ENCODE measurements around the gene CDK5RAP2. TPM values are rescaled to one million over a fixed set of nuclear protein-coding genes. Genes with fewer than 3 reads are reported as not detected.
"Not testable (repeated sequence)": the region's sequence is repeated elsewhere in the genome, so short reads cannot be mapped to it uniquely, and the experiment has no call there.

The CDK5RAP2 gene
- total RNA-seq, 1 donor from 2014 or later: 80.6 TPM

DNA sequence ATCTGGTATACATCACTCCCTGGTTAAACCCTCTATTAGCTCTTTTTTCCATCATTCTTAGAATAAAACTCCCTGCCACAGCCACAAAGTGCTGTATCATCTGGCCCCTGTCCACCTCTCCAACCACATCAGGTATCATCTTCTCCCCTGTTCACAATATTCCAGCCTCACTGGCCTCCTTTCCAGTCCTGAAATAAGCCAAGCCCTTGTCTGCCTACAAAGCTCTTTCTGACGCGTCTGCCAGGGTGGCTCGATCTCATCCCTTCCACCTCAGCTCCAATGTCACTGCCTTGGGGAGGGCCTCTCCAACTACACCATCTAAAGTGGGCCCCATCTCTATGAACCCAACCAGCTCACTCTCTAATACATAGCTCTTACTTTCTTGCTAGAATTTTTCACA is 21.5 kb downstream of the CDK5RAP2 start:
- ATAC-seq (no peak), DNase-seq (ENCODE audit: low spot score) (no peak)
- intact Hi-C loops (cut with DNase I): no loop called here

DNA sequence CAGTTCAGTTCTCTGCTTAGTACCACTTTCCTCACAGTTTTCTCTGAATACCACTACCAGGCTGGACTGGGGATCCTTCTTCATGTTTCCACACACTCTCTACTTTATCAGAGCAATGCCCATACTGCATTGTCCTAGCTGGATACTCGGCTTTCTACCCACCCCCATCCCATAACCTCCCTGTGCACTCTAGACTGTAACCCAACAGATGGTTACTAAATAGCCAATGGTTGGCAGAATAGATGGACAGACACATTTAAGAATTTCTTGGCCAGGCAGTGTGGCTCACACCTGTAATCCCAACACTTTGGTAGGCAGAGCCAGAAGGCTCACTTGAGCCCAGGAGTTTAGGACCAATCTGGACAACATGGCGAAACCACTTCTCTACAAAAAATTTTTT is 22.8 kb downstream of the CDK5RAP2 start:
- no peak for ATAC-seq

DNA sequence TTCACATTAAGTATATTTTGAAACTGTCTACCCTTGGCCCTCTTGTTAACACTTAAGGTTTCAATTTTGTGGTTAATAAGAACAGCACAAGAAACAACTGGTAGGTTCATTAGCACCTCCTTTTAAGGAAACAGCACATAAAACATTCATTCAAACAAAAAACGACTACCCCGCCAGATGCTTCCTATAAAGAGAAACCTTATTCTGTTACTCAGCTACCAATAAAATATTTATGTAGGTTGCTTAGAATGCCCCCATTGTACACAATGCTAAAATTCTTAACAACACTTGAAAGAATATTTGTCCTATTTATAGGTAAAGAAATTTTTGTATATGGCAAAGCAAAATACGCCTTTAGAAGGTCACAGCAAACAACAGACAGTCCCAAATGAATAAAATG is 23.2 kb downstream of the CDK5RAP2 start:
- no peak for DNase-seq (ENCODE audit: low spot score)
- intact Hi-C loops (cut with DNase I): no loop called here
- ATAC-seq: no peak

More for the DNA sequence above, 22.8 kb downstream of the CDK5RAP2 start:
- no peak for DNase-seq (ENCODE audit: low spot score)
- intact Hi-C loops (cut with DNase I): no loop called here

DNA sequence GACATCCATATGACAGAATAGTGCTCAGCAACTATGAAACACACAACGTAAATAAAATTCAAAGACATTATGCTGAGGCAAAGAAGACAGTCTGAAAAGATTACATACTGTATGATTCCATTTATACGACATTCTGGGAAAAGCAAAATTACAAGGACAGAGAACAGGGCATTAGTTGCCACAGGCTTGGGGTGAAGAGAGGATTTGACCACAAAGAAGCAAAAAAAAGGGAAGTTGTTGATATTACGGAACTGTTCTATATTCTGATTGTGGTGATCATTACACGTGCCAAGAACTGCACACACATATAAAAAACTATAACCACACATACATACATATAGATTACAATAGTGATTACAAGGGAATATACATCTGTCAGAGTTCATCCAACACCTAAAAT is 24.1 kb downstream of the CDK5RAP2 start:
- ATAC-seq (peak; percentile 26), DNase-seq (ENCODE audit: low spot score) (no peak)
- intact Hi-C loops (cut with DNase I): no loop called here

DNA sequence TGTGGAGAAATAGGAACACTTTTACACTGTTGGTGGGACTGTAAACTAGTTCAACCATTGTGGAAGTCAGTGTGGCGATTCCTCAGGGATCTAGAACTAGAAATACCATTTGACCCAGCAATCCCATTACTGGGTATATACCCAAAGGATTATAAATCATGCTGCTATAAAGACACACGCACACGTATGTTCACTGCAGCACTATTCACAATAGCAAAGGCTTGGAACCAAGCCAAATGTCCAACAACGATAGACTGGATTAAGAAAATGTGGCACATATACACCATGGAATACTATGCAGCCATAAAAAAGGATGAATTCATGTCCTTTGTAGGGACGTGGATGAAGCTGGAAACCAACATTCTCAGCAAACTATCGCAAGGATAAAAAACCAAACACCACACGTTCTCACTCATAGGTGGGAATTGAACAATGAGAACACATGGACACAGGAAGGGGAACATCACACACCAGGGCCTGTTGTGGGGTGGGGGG is 27.7 kb downstream of the CDK5RAP2 start:
- intact Hi-C loops (cut with DNase I); DNase-seq (ENCODE audit: low spot score): not testable (repeated sequence)

DNA sequence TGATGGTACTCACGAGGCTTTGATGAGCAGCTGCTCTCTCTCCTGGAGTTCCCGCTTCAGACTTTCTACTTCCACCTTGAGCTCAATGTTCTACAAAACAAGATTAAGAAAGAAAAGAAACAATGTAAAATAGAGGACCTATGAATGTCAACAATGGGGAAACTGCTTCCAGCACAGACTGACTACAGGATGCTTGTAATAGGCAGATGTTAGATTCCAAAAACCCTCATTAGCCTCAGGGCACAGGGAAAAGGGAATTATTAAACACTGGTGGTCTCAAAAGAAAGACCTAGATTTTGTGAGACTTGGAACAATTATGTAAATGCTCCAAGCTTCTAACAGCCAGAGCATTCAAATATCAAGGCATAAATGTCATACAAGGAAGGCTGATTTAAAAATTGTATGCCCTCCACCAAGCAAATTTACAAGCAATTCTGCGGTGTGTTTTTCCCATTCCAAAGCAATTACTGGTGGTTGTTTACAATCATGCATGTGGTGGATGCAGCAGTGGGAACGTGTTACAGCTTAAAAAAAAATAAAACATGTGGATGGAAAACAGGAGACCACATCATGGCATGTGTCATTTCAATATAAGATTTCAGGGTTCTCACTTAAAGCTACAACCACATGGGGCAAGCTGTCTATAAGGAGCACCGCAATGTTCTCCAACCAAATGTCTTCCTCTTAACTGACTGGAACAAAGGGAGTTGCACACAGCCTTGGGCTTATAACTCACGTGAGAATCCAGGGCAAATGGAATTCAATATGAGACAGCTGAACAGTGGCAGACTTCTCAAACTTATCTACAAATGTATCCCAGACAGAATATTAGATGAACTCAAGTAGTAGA is 34.0 kb downstream of the CDK5RAP2 start:
- DNase-seq (ENCODE audit: low spot score): no peak
- intact Hi-C loops (cut with DNase I): no loop called here
- ATAC-seq: no peak

More for the DNA sequence above, 27.7 kb downstream of the CDK5RAP2 start:
- ATAC-seq: not testable (repeated sequence)

DNA sequence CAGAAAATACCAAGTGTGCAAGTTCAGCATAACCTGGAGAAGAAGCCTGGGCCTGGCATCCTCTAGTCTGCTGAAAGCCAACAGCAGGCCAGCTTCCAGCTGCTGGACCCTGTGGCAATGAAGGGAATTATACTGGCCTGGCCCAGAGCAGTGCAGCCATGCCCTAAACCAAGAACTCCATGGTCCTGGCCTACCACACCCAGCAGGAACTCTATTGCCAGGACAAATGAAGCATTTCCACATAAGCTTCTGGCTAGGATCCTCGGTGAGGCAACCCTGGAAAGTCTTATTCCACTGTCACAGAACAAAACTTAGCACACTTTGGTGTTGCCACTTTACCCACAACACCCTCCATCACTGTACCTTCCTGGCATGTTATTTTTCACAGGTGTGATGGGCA is 35.5 kb downstream of the CDK5RAP2 start:
- ATAC-seq (peak; percentile 74), DNase-seq (ENCODE audit: low spot score) (no peak)
- intact Hi-C loops (cut with DNase I): no loop called here

DNA sequence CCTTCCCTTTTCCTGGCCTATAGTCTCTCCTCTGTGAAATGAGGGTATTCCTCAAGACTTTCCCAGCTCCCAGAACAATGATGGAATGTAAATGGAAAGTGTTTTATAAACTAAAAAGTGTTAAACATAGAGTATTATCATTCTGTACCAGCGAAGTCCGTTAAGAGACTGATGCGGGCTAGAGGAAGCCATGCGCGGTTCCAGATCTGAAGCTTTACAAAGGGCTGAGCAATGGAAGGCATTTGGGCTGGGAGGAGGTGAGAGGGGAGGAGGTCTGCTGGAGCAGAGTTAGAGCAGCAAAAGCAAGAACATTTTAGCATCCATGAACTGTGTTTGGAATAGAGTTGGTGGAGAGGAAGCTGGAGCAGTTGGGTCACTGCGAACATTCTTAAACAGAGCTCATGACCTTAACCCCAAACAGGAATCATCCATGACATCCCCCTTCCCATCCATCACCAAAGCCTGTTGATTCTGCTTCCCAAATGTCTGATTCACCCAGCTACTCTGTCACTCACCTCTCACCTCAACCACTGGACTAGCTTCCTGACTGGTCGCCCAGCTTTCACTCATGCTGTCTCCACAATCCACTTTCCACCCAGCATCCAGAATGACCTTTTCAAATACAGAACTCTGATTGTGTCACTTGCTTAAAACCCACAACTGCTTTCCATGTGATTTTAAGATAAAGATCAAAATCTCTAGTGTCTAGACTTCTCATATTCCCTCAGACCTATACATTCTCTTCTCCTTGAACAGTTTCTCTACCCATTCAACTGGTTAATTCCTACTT is 37.1 kb downstream of the CDK5RAP2 start:
- ATAC-seq (no peak), DNase-seq (ENCODE audit: low spot score) (no peak)
- intact Hi-C loops (cut with DNase I): no loop called here

DNA sequence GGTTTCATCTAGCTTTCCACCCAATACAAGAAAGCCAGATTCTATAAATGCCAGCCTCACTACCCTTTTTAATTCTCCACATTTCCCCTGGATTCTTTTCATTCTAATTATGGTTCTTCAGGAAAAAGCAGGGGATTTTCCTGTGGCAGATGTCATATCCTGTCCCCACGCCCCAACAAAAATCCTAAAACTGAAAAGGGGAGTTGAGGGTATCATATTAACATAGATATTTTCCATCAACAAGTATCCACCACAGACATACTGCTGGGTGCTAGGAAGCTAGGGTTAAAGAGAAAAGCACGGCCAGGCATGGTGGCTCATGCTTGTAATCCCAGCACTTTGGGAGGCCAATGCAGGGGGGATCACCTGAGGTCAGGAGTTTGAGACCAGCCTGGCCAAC is 38.0 kb downstream of the CDK5RAP2 start:
- intact Hi-C loops (cut with DNase I): no loop called here
- no peak for ATAC-seq
- DNase-seq (ENCODE audit: low spot score): no peak

DNA sequence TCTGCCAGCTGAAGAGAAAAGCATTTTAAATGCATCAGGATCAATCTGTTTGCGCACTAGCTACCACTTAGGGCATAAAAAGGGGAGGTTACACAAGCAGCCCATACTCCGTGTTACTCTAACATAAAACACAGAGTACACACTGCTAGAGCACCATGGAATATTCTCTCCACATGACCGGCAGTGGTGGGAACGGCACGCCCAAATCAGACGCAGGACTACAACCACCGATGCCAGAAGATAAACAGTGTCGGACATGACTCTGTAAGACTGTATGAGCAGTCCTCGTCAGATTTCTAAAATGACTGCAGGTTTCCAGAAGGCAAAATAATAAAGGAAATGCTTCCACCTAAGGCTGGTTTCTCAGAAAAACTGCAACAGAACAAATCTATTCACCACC is 40.0 kb downstream of the CDK5RAP2 start:
- no peak for ATAC-seq

DNA sequence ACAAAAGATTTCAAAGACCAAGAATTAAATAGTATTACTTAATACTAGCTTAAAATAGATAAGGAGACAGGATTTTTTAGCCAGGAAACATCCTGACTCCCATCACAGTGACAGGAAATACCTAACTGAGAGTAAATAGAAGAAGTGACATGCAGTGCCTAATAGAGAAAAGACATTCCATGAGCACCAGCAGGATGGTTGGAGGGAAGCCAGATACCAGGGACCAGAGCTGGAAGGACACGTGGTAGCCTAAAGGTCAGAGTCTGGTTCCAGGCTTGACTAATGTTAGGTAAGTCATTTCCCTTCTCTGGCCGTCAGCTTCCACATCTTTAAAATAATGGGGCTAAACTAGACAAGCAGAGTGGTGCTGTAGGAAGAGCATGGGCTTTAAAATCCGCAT is 41.6 kb downstream of the CDK5RAP2 start:
- DNase-seq (ENCODE audit: low spot score): no peak
- intact Hi-C loops (cut with DNase I): no loop called here
- ATAC-seq: no peak

More for the DNA sequence above, 40.0 kb downstream of the CDK5RAP2 start:
- DNase-seq (ENCODE audit: low spot score): no peak
- intact Hi-C loops (cut with DNase I): no loop called here

DNA sequence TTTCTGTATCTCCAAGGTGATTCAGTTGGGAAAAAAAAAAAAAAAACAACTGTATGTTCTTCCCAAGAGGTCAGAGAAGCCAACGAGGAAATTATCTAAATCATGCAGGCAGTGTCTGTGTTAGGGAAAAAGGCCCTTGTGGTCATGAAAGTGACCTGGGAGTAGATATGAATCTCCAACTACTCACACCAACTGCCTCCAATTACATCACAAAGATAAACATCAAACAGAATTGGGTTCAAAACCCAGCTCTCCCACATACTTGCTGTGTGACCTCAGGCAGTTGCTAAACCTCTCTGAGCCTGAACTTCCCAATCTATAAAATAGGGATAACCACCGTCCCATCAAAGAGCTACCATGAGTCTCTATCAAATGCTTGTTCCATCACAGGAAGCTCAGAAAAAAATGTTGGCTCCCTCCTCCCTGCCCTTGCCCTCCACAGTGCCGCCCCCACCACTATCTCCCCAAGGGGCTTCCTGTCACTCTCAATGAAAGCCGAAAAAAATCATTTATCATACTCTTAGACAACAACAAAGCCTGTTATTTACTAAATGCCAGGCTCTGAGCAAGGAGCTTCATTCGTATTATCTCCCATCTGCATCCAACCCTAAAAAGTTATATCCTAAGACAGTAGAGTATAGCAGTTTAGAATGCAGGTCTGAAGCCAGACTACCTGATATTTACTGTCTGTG is 42.9 kb downstream of the CDK5RAP2 start:
- ATAC-seq: no peak
- no peak for DNase-seq (ENCODE audit: low spot score)
- intact Hi-C loops (cut with DNase I): no loop called here

DNA sequence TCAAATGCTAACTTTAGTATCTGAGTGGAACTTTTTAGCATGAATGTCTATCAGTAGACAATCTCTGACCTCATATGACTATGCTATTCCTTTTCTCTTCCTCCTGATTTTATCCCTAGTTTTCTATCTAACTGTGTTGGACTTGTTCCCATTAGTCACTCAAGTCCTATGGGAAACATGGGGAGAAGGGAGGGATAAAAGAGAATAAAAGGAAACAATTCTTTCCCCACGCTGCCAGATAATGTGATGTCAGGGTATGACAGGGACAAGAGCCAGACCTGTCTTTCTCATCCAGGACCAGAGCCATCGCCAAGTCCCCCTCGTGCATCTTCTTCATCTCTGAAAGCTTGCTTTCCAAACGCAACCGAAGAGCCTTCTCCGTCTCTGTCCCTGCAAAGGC is 43.9 kb downstream of the CDK5RAP2 start:
- DNase-seq (ENCODE audit: low spot score) (no peak), ATAC-seq (no peak)
- intact Hi-C loops (cut with DNase I): no loop called here

DNA sequence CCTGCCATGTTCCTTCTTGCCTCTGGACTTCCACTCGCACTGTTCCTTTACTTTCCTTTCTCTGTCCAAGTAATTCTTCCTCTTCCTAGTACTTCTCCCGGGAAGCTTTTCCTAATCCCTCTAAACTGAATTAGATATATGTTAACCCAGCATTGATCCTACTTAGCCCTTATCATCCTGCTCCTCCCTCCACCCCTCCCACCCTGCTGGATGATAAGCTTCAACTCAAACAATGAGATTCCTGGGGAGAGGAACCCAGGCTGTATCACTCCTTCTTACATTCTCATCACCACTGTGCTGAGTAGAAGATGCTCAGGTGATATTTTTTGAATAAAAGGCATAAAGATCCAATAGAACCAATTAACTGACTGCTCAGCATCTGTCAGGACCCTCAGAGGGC is 45.7 kb downstream of the CDK5RAP2 start:
- ATAC-seq (no peak), DNase-seq (ENCODE audit: low spot score) (no peak)
- intact Hi-C loops (cut with DNase I): no loop called here

DNA sequence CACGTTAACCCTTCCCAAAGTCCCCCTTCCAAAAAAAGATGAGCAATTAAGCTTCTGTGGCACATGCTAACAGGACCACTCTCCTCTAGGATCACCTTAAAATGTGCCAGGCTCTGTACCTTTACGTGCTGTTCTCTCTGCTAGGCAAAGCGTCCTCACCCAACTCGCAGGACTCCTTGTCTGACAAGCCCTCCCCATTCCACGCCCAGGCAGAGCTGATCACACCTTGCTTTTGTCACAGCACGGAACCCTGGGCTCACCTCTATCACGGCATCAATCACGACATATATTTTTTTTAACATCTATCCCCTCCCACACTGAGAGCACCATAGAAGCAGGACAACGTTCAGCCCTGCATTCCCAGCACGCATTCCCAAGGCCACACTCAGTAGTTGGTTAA is 47.1 kb downstream of the CDK5RAP2 start:
- ATAC-seq (no peak), DNase-seq (ENCODE audit: low spot score) (no peak)

DNA sequence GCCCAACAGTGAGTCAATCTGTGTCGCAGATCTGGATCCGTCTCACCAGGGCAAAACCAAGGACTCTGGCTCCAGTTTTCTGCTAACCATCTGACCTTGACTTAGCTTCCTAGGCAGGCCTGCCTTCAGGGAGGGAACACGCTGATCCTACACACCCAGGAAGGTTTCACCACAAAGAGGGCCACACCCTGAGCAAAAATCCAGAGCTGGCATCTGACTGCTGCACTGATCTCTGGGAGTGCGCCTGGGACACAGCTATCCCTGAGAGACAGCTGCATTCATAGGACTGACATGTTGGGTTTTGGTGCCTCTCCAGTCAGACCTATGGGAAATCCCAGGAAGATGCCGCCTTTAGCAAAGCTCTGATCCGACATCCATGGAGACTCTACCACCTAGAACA is 47.5 kb downstream of the CDK5RAP2 start:
- ATAC-seq: peak; percentile 92
- no peak for DNase-seq (ENCODE audit: low spot score)
- intact Hi-C loops (cut with DNase I): no loop called here

More for the DNA sequence above, 47.1 kb downstream of the CDK5RAP2 start:
- intact Hi-C loops (cut with DNase I): no loop called here

DNA sequence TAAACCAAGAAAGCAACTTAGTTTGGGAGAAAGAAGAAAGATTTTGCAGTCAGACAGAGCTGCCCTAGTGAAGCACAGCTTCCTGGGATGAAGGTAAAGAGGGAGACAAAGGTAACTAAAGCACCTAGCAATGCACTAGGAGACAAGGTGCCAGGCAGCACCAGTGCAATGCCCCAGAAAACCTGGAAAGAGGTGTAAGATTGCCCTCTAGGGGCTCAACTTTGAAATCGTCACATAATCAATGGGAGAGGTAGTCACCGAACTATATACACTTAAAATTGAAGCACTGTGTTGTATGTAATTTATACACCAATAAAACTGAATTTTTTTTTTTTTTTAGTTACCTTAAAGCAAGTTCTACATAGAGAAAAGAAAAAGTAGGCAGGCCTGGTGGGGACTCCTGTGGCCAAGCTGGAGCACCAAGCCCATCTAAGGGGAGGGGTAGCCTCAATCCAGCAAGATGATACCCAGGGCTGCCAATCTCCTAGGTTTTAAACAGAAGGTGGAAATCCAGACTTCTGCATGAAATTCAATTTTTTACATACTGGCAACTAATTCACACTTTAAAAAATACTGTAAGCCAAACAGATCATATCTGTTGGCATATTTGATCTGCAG is 48.2 kb downstream of the CDK5RAP2 start:
- intact Hi-C loops (cut with DNase I): no loop called here
- no peak for ATAC-seq

DNA sequence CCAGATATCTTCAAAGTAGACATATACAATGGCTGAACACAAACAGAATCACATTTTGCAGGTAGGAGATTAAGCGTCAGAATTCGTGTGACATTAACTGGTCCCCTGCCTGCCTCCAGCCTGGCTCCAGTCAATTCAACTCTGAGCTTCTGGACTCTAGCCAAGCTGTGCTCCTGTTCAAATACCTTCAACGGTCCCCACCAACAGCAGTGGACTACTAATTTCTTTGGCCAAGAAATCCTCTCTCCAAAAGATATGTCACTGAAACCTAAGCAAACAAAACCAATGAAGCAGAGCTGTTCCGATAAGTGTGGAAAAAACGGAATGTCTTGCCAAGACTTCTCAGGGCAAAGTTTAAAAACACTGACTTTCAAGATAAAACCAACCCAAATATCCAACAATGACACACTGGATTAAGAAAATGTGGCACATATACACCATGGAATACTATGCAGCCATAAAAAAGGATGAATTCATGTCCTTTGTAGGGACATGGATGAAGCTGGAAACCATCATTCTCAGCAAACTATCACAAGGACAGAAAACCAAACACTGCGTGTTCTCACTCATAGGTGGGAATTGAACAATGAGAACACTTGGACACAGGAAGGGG is 49.6 kb downstream of the CDK5RAP2 start:
- intact Hi-C loops (cut with DNase I); DNase-seq (ENCODE audit: low spot score); ATAC-seq: not testable (repeated sequence)

More for the DNA sequence above, 48.2 kb downstream of the CDK5RAP2 start:
- no peak for DNase-seq (ENCODE audit: low spot score)

DNA sequence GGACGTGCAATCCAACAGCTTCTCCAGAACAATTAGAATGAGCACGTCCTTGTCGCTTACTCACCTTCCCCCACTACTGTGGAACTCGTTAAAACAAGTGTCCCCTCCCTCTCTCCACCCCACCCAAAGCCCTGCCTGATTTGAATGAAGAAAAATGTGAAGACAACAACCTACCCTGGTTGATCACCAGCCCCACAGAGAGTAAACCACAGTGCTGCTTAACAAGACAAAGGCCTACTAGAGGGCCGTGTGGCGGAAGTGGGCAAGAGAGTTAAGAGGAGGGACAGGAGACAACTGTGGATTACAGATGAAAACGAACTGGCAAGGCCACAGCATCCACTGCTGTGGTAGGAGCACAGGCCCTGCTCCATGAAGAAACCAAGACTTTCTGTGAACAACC is 51.1 kb downstream of the CDK5RAP2 start:
- ATAC-seq (no peak), DNase-seq (ENCODE audit: low spot score) (no peak)
- intact Hi-C loops (cut with DNase I): no loop called here
